K562 (cell line): Measurements from ENCODE around the gene ZNF585A.
"Not testable (repeated sequence)": the region's sequence is repeated elsewhere in the genome, so short reads cannot be mapped to it uniquely, and the experiment has no call there.

Experiments
- CEBPB ChIP-seq: fragments of 450-650 bp; IDR thresholded peaks from 2 replicates; pipeline ENCODE4 v1.6.1; 2016; ENCODE audit warnings: missing genetic modification characterization, missing compliant biosample characterization
- KDM1A ChIP-seq, 2 experiments: fragments of 450-650 bp; IDR thresholded peaks; 2 replicates each; pipeline ENCODE4 v1.6.1; 2016; ENCODE audit warnings: mild to moderate bottlenecking in 2 of 2
- MBD2 ChIP-seq: sonication (generic); IDR thresholded peaks from 2 replicates; pipeline ENCODE4 v1.6.1; 2016; ENCODE audit warnings: low read depth, borderline replicate concordance
- NCOA2 ChIP-seq, 2 experiments: fragments of 450-650 bp; IDR thresholded peaks; 2 replicates each; pipeline ENCODE4 v1.6.1; 2018; ENCODE audit warnings: mild to moderate bottlenecking in 2 of 2, moderate library complexity in 1 of 2; ENCODE audit not compliant: partially characterized antibody in 2 of 2
- NRF1 ChIP-seq, 2 experiments: fragments of 450-650 bp; IDR thresholded peaks in 1 of 2; conservative IDR thresholded peaks in 1 of 2; 2 replicates each; pipeline ENCODE4 v1.6.1; 2014; ENCODE audit warnings: mild to moderate bottlenecking in 2 of 2
- PHF8 ChIP-seq: fragments of 200-600 bp; sonication (generic); IDR thresholded peaks from 2 replicates; pipeline ENCODE4 v1.6.1; 2012; ENCODE audit warnings: mixed run types, mild to moderate bottlenecking, inconsistent platforms, low read length, moderate library complexity, borderline replicate concordance
- POLR2AphosphoS5 ChIP-seq: IDR thresholded peaks from 2 replicates; pipeline ENCODE4 v1.6.1; 2011; ENCODE audit warnings: mild to moderate bottlenecking, low read depth, low read length, moderate library complexity; ENCODE audit not compliant: control insufficient read depth, insufficient read depth
- RCOR1 ChIP-seq, 2 experiments: IDR thresholded peaks; 2 replicates each; pipeline ENCODE4 v1.6.1; 2012; ENCODE audit warnings: low read depth in 2 of 2, low read length in 2 of 2, borderline replicate concordance in 1 of 2, improper control_type of control experiment in 1 of 2
- SPI1 ChIP-seq: IDR thresholded peaks from 2 replicates; pipeline ENCODE4 v1.6.1; 2011; ENCODE audit warnings: low read depth, low read length, control low read depth, borderline replicate concordance
- ZBTB8A ChIP-seq: fragments of 450-650 bp; IDR thresholded peaks from 2 replicates; pipeline ENCODE4 v1.6.1; 2018; ENCODE audit warnings: mild to moderate bottlenecking, moderate library complexity; ENCODE audit not compliant: partially characterized antibody
- ZEB2 ChIP-seq: fragments of 450-650 bp; IDR thresholded peaks from 2 replicates; pipeline ENCODE4 v1.6.1; 2016
- ZNF586 ChIP-seq: fragments of 450-650 bp; formaldehyde crosslinking; conservative IDR thresholded peaks from 2 replicates; pipeline ENCODE4 v1.4.0; 2020; ENCODE audit warnings: mild to moderate bottlenecking, moderate library complexity
- TF ChIP-seq, protein P1 (sequence below), 3 experiments: IDR thresholded peaks in 2 of 3; conservative IDR thresholded peaks in 1 of 3; 2 replicates each; pipeline ENCODE4 v1.5.1; 2011 to 2012; ENCODE audit warnings: low read length in 3 of 3, mild to moderate bottlenecking in 3 of 3, control low read depth in 2 of 3, improper control_type of control experiment in 1 of 3, inconsistent platforms in 1 of 3, low read depth in 1 of 3, mixed read lengths in 1 of 3, moderate library complexity in 1 of 3; ENCODE audit not compliant: insufficient read depth in 2 of 3
- TF ChIP-seq, protein P2 (sequence below): IDR thresholded peaks from 2 replicates; pipeline ENCODE4 v1.6.1; 2011; ENCODE audit not compliant: insufficient read length; ENCODE audit errors: extremely low read depth

DNA sequence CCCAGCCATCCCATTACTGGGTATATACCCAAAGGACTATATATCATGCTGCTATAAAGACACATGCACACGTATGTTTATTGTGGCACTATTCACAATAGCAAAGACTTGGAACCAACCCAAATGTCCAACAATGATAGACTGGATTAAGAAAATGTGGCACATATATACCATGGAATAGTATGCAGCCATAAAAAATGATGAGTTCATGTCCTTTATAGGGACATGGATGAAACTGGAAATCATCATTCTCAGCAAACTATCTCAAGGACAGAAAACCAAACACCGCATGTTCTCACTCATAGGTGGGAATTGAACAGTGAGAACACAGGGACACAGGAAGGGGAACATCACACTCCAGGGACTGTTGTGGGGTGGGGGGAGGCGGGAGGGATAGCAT, 50.4 kb downstream of the ZNF585A start:
- TF ChIP-seq, protein P1, sequence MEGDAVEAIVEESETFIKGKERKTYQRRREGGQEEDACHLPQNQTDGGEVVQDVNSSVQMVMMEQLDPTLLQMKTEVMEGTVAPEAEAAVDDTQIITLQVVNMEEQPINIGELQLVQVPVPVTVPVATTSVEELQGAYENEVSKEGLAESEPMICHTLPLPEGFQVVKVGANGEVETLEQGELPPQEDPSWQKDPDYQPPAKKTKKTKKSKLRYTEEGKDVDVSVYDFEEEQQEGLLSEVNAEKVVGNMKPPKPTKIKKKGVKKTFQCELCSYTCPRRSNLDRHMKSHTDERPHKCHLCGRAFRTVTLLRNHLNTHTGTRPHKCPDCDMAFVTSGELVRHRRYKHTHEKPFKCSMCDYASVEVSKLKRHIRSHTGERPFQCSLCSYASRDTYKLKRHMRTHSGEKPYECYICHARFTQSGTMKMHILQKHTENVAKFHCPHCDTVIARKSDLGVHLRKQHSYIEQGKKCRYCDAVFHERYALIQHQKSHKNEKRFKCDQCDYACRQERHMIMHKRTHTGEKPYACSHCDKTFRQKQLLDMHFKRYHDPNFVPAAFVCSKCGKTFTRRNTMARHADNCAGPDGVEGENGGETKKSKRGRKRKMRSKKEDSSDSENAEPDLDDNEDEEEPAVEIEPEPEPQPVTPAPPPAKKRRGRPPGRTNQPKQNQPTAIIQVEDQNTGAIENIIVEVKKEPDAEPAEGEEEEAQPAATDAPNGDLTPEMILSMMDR (IDR thresholded peaks at IDR 0.05 in 2 of 3, conservative IDR thresholded peaks at IDR 0.05 in 1 of 3; ENCODE audit: insufficient read depth in 2 of 3, low read depth in 1 of 3, low read length in 3 of 3) = not testable (repeated sequence)
- TF ChIP-seq, protein P2, sequence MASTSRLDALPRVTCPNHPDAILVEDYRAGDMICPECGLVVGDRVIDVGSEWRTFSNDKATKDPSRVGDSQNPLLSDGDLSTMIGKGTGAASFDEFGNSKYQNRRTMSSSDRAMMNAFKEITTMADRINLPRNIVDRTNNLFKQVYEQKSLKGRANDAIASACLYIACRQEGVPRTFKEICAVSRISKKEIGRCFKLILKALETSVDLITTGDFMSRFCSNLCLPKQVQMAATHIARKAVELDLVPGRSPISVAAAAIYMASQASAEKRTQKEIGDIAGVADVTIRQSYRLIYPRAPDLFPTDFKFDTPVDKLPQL = not testable (repeated sequence)
- not testable (repeated sequence) for TF ChIP-seq MBD2; ZBTB8A; SPI1; POLR2AphosphoS5; KDM1A (IDR thresholded peaks at IDR 0.05); CEBPB (tag); RCOR1 (IDR thresholded peaks at IDR 0.05; ENCODE audit: borderline replicate concordance in 1 of 2, low read depth in 2 of 2, low read length in 2 of 2); NRF1 (conservative IDR thresholded peaks at IDR 0.05 in 1 of 2, IDR thresholded peaks at IDR 0.05 in 1 of 2); ZNF586; NCOA2 (IDR thresholded peaks at IDR 0.05; ENCODE audit: partially characterized antibody in 2 of 2); ZEB2; PHF8
